Small intestine (tissue), 7 donors: ENCODE results near the gene HIPK2. TPM values are rescaled to one million over a fixed set of nuclear protein-coding genes. Genes with fewer than 3 reads are reported as not detected.
A peak's percentile ranks its signal among the peaks of the same experiment; 100 is the strongest.

Experiments
- DNase-seq, 2 donors: peaks; one replicate each; pipeline versions ENCODE4 v3.0.0 to v3.0.0-alpha.2; 2013
- FAIRE-seq: peaks from 2 replicates; lab custom pipeline; 2012; peaks lifted over from hg19 to GRCh38; lab: Jason Lieb, UNC
- H3K27ac ChIP-seq, 3 donors: one replicate each; pipeline ENCODE4 v1.5.1; 2013; ENCODE audit warnings: low read length in 2 of 3, mild to moderate bottlenecking in 2 of 3, control low read depth in 1 of 3, inconsistent platforms in 1 of 3, low read depth in 1 of 3, moderate library complexity in 1 of 3
- H3K27me3 ChIP-seq, 3 donors: one replicate each; pipeline ENCODE4 v1.6.1; 2013; ENCODE audit warnings: low read length in 3 of 3, inconsistent platforms in 1 of 3; ENCODE audit not compliant: control insufficient read depth in 3 of 3, insufficient read depth in 3 of 3
- H3K36me3 ChIP-seq, 3 donors: one replicate each; pipeline ENCODE4 v1.6.1; 2013; ENCODE audit warnings: low read length in 3 of 3, inconsistent platforms in 1 of 3, low read depth in 1 of 3, mild to moderate bottlenecking in 1 of 3, moderate library complexity in 1 of 3; ENCODE audit not compliant: control insufficient read depth in 3 of 3, insufficient read depth in 2 of 3
- H3K4me1 ChIP-seq, 3 donors: one replicate each; pipeline ENCODE4 v1.6.1; 2013; ENCODE audit warnings: low read length in 2 of 3, inconsistent platforms in 1 of 3, low read depth in 1 of 3, mild to moderate bottlenecking in 1 of 3, moderate library complexity in 1 of 3; ENCODE audit not compliant: control insufficient read depth in 3 of 3, insufficient read depth in 2 of 3
- H3K4me3 ChIP-seq, 3 donors: one replicate each; pipeline ENCODE4 v1.5.1; 2013; ENCODE audit warnings: low read length in 3 of 3, control low read depth in 1 of 3, inconsistent platforms in 1 of 3, low read depth in 1 of 3, mild to moderate bottlenecking in 1 of 3, moderate library complexity in 1 of 3
- H3K9me3 ChIP-seq, 2 donors: one replicate each; pipeline ENCODE4 v1.6.1; 2013; ENCODE audit warnings: low read depth in 1 of 2, low read length in 1 of 2; ENCODE audit not compliant: control insufficient read depth in 2 of 2, insufficient read depth in 1 of 2
- WGBS, 3 donors: extraction: QIAGEN DNeasy Blood & Tissue Kit; methylation state at CpG; one replicate each; pipeline ENCODE4 v1.1.7; 2013; 5-methylcytosine and 5-hydroxymethylcytosine counted together
- polyA plus RNA-seq, 4 donors: library from polyadenylated mRNA; stranded (reverse) in 3 of 4; unstranded in 1 of 4; fragments of 200-250 nt in 3 of 4; fragments of 120-200 nt in 1 of 4; gene quantifications; one replicate each; pipeline versions ENCODE4 v1.2.1 to v1.2.3, GENCODE V29; 2013
- donor health status: healthy with polysubstance abuse.
- donor health status: control.
- donor health status: control.
- donor health status: Bipolar disorder and iron deficiency.
- donor health status: healthy.

Gene HIPK2
- polyA plus RNA-seq, 4 donors: 3.2 to 11.4 (median 7.2) TPM

DNA sequence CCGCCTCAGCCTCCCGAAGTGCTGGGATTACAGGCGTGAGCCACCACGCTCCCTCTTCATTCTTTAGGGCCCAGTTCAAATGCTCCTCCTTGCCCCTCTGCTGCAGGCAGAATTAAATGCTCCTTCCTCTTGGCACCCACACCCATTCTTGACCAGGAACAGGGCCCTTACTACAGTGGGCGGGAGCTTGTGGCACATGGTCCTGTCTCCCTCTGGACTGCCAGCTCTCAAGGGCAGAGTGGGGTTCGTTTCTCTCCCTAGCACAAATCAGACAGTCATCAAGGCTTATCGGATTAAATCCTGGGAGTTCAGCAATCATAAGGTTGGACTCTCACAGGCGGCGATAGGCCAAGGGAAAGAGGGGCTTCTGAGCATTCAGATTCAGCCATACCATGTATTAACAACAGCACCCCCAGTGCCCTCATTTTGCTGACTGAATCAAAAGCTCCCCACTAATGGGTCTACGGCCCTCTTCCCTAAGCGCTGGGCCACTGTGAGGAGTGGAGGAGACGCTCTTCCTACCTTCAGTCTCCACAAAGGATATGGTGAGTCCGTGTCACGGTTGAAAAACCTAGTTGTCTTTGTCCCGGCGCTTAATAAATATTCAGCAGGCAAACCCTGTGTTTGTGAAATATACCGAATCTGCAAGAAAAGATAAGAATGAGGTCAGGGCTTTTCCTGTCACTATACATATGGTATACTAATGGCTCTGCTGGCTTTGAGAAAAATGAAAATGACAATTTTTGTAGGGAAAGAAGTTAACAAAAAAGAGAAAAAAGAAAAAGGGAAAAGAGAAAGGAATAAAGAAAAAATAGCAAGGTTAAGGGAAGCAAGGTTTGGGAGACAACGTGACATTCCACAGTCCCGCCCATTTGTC, 146.9 kb downstream of the HIPK2 start:
- Histone ChIP-seq H3K9me3 (no peaks in the 10 kb centered on the region), H3K4me1 (peaks cover 0 to 2% (median 0%) of the 10 kb centered on the region in 3 donors), H3K27me3 (no peaks in the 10 kb centered on the region), H3K27ac (no peak overlapping the region), H3K36me3 (peaks cover 13 to 55% (median 14%) of the 10 kb centered on the region in 3 donors), H3K4me3 (no peak overlapping the region)
- FAIRE-seq: no peak
- WGBS, 3 donors: 90 to 92% (median 91%) methylated on average over 19 of the region's 19 CpGs
- DNase-seq: no peak

DNA sequence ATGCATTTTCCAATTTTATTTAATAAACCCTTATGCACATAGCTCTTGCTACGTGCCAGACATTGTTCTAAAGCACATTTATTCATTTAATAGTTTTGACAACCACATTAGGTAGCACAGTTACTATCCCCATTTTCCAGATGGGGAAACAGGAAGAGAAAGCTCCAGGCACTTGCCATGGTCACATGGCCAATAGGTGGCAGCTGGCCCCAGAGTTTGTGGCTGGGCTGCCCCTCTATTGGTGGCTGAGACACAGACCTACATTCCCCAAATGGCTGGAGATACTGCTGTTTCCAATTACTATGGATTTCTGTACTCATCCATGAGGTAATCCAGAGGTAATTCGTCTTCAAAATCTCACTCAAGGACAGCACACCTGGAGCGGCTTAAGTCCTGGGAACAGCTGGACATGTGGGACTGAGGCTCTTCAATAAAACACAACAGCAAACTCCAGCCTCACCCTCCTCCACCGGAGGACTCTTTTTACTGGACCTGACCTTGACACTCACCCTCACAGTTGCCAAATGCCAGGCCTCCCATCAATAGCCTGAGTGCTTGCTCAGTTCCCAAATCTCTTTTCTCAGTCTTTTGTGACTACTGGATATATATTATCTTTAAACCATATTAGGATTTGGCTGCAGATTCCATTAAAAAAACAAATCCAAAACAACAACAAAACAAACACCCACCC, 148.3 kb downstream of the HIPK2 start:
- Histone ChIP-seq H3K36me3 (peaks cover 13 to 52% (median 18%) of the 10 kb centered on the region in 3 donors), H3K9me3 (no peaks in the 10 kb centered on the region), H3K4me3 (no peak overlapping the region), H3K27me3 (no peaks in the 10 kb centered on the region), H3K4me1 (peaks cover 0 to 2% (median 0%) of the 10 kb centered on the region in 3 donors), H3K27ac (no peak overlapping the region)
- DNase-seq (no peak), FAIRE-seq (no peak)
- WGBS, 3 donors: 89 to 92% (median 92%) methylated on average over 4 of the region's 4 CpGs

DNA sequence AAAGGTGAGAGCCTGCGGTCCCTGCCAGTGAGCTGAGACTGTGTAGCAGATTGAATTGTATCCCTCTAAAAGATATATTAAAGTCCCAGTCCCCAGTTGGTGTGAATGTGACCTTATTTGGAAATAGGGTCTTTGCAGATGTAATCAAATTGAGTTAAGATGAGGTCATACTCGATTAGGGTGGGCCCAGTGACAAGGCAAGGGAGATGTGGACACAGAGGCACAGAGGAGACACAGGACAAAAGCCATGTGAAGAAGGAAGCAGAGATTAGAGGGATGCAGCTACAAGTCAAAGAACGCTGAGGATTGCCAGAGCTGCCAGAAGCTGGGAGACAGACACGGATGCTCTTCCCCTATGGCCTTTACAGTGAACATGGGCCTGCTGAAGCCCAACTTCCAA, 150.0 kb downstream of the HIPK2 start:
- H3K9me3 ChIP-seq: no peaks in the 10 kb centered on the region
- no peaks in the 10 kb centered on the region for H3K27me3 ChIP-seq
- H3K4me3 ChIP-seq: no peak overlapping the region
- DNase-seq: no peak
- no peak overlapping the region for H3K27ac ChIP-seq
- FAIRE-seq: no peak
- peaks cover 0 to 2% (median 0%) of the 10 kb centered on the region in 3 donors for H3K4me1 ChIP-seq
- H3K36me3 ChIP-seq: peaks cover 13 to 49% (median 22%) of the 10 kb centered on the region in 3 donors
- WGBS, 3 donors: 76 to 91% (median 90%) methylated on average over 4 of the region's 4 CpGs

DNA sequence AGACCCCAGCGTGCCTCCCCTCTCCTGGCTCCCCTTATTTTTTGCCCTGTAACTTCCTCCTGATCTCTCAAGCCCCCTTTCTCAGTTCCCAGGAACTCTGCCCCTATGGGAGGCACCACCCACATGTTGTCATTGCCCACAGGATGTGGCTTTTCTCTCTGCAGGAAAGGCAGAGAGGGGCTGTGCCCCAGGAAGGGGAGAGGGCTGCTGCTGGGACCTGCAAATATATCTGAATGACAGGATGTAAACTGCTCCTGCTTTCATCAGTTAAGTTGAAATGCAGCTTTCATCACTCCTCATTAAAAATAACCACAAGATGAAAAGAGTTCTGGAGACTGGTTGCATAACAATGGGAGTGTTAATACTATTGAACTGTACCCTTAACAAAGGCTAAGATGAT, 151.0 kb downstream of the HIPK2 start:
- Histone ChIP-seq H3K4me1 (peaks cover 0 to 2% (median 0%) of the 10 kb centered on the region in 3 donors), H3K36me3 (peaks cover 13 to 49% (median 22%) of the 10 kb centered on the region in 3 donors), H3K9me3 (no peaks in the 10 kb centered on the region), H3K27ac (no peak overlapping the region), H3K27me3 (no peaks in the 10 kb centered on the region), H3K4me3 (no peak overlapping the region)
- 76 to 88% (median 76%) methylated on average over 1 of the region's 1 CpG for WGBS, 3 donors
- DNase-seq (no peak), FAIRE-seq (no peak)

DNA sequence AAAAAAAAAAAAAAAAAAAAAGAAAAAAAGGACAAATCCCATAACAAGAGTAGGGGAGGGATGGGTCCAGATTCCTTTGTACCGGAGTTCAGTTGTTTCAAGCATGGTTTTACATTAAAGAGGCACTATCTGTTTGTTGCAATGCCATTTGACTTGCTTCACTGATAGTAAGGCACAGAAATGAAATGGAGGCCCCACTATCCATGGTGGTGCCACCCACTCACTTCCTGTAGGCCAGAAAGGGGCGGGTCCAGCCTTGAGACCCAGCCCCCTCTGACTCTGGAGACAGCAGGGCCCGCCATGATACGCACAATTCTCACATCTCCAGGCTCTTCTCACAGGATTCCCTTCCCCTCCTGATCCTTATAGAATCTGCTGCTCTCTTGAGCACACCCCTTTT, 154.3 kb downstream of the HIPK2 start:
- no peak for FAIRE-seq
- Histone ChIP-seq H3K27me3 (no peaks in the 10 kb centered on the region), H3K9me3 (no peaks in the 10 kb centered on the region), H3K4me3 (no peak overlapping the region), H3K36me3 (peaks cover 4 to 39% (median 18%) of the 10 kb centered on the region in 3 donors), H3K27ac (no peak overlapping the region), H3K4me1 (peaks cover 0 to 2% (median 0%) of the 10 kb centered on the region in 3 donors)
- no peak for DNase-seq
- 88 to 93% (median 93%) methylated on average over 4 of the region's 4 CpGs for WGBS, 3 donors

DNA sequence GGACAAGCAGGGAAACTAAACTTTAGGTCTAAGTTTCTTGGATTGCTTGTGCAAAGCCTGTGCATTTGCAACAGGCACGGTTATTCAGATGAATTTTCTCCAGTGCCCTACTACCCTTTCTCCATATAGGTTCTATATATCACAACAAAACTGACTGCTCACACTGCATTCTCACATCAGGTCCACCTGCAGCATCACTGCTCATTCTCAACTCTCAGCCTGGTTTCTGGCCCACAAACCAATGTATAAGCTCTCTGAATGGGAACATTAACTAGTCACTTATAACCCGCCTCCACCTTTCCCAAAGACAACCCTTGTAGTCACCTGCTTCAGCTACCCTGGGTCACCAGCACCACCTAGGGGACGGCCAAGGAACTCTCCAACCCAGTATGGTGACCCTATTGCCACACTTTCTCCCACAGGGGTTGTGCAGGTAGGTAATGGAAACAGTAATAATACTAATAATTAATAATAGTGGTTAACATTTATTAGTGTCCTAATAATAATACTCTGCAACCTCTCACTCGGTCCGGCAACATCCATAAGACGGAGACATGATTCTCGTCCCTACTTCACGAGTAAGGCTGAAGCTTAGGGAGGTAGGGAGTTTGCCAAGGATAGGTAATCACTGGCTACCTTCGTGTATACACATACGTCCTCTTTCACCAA, 157.0 kb downstream of the HIPK2 start:
- Histone ChIP-seq H3K4me3 (no peak overlapping the region), H3K9me3 (no peaks in the 10 kb centered on the region), H3K27ac (no peak overlapping the region), H3K27me3 (no peaks in the 10 kb centered on the region), H3K4me1 (no peaks in the 10 kb centered on the region), H3K36me3 (peaks cover 2 to 30% (median 24%) of the 10 kb centered on the region in 3 donors)
- FAIRE-seq: no peak
- peak; percentile 51 for DNase-seq
- 84 to 89% (median 88%) methylated on average over 10 of the region's 10 CpGs for WGBS, 3 donors

DNA sequence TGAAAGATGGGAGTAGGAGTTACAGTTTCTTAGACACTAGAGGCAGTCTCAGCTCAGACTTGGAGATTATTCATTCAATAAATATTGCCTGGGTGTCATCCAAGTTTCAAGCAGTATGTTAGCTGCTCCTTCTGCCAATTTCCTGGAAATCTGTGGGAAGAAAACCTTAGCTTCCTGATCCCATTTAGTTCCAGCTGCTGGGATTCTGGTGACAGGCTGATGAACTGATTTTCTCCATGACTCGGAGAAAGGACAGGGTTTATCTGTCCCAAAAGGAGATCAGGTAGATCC, 158.5 kb downstream of the HIPK2 start:
- DNase-seq (no peak), FAIRE-seq (no peak)
- H3K27ac ChIP-seq: no peak overlapping the region
- no peaks in the 10 kb centered on the region for H3K27me3 ChIP-seq
- H3K36me3 ChIP-seq: peaks cover 2 to 30% (median 20%) of the 10 kb centered on the region in 3 donors
- 71 to 82% (median 81%) methylated on average over 1 of the region's 1 CpG for WGBS, 3 donors
- H3K9me3 ChIP-seq: no peaks in the 10 kb centered on the region
- H3K4me1 ChIP-seq: no peaks in the 10 kb centered on the region
- H3K4me3 ChIP-seq: no peak overlapping the region
